Activated CD4-positive, CD25-positive, alpha-beta regulatory T cell treated with anti-CD3 and anti-CD28 coated beads, Interleukin-2, amount 50 U/mL, for 16 hours (primary cell): Measurements from ENCODE around the gene KRTAP10-11.
"Not testable (repeated sequence)": the region's sequence is repeated elsewhere in the genome, so short reads cannot be mapped to it uniquely, and the experiment has no call there.

Source experiments
- DNase-seq: peaks from one replicate; pipeline ENCODE4 v3.0.0-alpha.2; 2020; ENCODE audit warnings: low read depth, low spot score

The KRTAP10-11 gene

GRCh38 chr21:44615466-44615865 is 30.7 kb upstream of the KRTAP10-11 start:
- DNase-seq: no peak

- DNase-seq: no peak
Observed at GRCh38 chr21:44615911-44616590, 30.2 kb upstream of the KRTAP10-11 start.

DNA sequence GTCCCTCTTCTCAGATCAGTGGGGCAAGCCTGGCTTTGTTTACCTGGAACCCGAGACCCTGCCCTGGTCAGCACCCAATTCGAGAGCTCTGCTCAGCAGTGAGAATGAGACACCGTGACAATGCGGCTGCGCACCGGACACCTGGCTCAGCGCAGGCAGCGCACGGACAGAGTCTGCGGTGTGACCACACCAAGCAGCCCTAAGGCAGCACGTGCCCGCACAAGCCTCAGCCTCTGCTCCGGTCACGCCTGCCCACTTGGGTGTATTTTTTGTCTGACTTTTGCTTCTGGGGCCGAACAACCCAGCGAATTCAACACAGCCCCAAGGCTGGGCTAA is 29.7 kb upstream of the KRTAP10-11 start:
- DNase-seq: no peak

DNA sequence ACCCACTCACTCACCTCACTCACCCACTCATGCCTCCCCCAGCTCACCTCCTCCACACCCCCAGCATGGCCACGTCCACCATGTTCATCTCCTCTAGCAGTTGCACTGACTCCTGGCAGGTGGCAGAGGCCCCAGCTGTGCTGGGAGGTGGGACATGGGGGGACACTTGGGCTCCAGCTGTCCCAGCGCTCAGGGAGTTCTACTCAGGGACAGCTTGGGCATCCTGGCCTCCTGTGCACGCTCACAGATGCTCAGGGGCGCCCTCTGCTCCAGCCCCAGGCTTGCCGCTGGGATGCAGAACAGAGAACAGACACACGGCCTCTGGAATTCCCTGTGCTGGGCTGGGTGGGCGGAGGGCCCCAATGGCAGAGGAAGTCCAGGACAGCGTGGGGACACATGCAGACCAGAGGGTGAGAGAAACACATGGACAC is 29.1 kb upstream of the KRTAP10-11 start:
- no peak for DNase-seq

GRCh38 chr21:44618504-44618903 is 27.7 kb upstream of the KRTAP10-11 start:
- DNase-seq: no peak

DNA sequence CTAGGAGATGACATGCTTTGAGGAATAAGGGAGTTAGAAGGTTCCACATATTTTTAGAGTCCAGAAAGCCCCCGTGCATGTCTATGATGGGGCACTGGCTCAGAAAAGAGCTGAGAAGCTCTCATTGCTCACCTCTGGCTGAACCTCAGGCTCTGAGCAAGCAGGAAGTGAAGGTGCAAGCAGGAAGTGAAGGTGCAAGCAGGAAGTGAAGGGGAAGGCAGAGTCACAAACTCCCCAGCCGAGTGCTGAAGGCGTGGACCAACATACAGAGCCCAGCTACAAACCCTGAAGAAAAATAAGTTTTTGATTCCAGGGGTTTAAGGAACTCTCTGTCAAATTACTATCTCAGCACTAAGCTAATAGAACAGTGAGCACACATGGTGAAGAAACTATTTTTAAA is 27.3 kb upstream of the KRTAP10-11 start:
- DNase-seq: peak; percentile 50

DNA sequence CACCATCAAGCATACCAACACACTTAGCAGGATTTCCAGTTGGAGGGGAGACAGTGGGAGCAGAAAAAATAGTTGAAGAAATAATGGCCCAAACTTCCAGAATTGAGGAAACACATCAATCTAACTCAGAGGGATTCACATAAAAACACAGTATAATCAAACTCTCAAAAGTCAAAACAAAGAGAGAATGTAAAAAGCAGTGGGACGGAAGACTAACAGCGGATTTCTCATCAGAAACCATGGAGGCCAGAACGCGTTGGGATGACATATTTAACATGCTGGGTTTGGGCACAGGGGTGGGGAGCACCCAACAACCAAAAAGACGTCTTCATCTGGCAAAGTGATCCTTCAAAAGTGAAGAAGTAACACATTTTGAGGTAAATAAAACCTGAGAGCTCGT is 26.3 kb upstream of the KRTAP10-11 start:
- DNase-seq: no peak

DNA sequence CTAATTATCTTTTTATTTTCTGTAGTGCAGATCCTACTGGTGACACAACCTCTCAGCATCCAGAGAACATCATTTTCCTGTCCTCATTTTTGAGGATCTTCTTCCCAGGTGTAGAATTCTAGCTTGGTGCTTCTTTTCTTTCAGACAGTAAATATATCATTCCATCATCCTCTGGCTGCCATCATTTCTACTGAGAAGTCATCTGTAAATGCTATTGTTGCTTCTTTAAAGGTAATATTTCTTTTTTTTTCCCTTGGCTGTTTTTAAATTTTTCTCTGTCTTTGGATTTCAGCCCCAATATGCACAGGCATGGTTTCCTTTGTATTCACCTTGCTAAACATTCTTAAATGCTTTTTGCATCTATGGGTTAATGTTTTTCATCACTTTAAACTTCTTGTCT is 22.6 kb upstream of the KRTAP10-11 start:
- no peak for DNase-seq

DNA sequence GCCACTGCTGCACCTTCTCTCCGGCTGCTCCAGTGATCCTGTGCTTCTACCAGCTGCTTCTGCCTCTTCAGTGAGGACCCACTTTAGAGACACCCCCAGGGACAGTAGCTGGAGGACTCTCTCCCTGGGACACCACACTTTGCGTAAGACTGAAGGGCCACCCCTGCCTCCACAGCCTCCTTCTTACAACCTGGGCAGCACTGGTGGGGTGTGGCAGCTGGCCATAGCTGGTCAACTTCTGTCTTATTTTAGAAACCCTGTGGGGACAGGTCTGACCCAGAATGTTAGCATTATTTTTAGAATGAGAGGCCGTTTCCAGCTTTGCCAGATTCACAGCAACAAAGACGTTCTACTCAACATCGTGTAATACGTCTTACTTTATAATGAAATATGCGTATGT is 20.5 kb upstream of the KRTAP10-11 start:
- DNase-seq: no peak

DNA sequence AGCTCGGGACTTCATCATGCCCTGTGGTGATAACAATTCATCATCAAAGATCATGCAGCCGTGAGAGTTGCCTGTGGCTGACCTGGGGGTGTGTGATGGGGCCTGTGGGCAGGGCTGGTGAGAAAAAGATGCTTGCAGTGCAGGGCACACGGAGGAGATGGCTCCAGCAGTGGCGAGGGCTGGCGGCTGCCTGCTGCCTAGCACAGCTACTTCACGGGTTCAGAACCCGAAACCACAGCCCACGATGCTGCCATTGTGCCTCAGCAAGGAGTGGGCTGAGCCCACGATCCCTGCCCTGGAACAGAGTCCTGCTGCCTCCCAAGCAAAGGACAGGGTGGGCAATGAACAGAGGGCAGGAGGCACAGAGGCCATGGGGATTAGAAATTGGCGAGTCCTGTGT is 20.0 kb upstream of the KRTAP10-11 start:
- no peak for DNase-seq

DNA sequence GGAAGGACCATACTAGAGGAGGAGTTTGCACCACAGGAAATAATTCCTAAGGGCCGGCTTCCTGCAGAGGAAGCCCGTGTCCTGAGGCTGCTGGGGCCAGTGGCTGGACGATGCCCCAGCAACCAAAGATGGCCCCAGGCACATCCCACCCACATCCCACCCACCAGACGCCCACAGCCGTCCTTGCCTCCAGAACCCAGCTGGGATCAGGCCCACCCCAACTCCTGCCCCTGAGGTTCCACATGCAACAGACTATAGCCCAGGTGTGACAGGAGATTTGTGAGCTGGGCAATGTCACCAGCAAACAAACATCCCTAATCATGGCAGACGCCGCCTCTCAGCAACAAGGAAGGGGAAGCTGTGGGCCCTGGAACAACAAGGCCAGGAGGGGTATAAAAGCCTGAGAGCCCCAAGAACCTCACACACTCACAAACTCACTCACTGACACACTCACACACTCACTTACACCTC is 19.5 kb upstream of the KRTAP10-11 start, which contains the start of gene KRTAP10-9:
Gene KRTAP10-9 (plus strand): TSS at position 421 of the 471 bp plus-strand sequence. CDS start 79 bp downstream, outside the sequence.
- DNase-seq: no peak

- DNase-seq: not testable (repeated sequence)
Observed at GRCh38 chr21:44627181-44627822, 18.9 kb upstream of the KRTAP10-11 start.

- not testable (repeated sequence) for DNase-seq
Observed at GRCh38 chr21:44627831-44628233, 18.4 kb upstream of the KRTAP10-11 start.

- DNase-seq: no peak
Observed at GRCh38 chr21:44628707-44629391, 17.4 kb upstream of the KRTAP10-11 start.

- no peak for DNase-seq
Observed at GRCh38 chr21:44630440-44630839, 15.8 kb upstream of the KRTAP10-11 start.

DNA sequence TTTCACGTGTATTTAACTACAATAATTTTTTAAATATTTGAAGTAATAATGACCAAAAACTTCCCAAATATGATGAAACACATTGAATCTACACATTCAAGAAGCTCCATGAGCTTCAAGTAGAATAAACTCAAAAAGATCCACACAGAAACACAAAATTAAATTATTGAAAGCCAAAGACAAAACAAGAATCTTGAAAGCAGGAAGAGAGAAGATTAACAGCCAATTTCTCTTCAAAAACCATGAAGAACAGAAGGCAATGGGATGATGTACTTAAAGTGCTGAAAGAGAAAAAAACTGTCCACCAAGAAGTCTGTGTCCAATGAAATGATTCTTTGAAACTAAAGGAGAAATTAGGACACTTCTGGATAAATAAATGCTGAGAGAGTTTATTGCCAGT is 14.1 kb upstream of the KRTAP10-11 start:
- no peak for DNase-seq

DNA sequence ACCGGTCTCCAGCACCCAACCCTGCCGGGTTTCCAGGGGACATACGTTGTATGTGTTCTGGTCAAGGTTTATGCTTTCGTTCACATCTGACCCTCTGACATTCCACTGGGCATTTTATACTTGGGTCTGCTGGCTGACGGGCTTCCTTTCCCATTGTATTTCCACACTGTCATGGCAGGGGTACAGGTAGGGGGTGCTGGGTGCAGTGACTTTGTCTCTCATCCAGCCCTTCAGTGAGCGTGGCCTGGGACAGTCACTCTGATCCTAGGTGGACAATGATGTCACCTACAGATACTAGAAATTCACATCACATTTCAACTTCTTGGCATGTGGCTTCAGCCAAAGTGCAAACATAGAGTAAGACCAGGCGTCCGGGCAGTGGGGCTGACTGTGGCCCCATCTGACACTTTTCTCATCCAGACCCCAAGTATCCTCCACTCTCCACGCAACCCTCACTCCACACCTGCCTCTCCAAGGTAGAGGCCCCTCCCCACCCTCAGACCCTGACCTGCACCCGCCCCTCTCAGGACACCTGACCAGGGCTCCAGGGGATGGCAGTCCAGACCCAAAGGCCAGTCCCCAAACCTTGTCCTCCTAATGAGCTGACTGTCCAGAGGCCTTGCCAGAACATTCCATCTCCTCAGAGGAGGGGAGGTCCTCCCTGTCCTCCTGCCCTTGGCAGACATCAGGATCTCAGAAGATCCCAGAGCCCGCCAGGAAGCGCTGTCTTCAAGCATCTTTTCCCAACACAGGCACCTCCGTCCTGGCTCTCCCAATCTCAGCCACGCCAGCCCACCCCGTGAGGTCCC is 9.8 kb upstream of the KRTAP10-11 start:
- DNase-seq: no peak

GRCh38 chr21:44637018-44637850 is 9.0 kb upstream of the KRTAP10-11 start, which contains the start of gene KRTAP10-10:
Gene KRTAP10-10 (plus strand): TSS chr21:44637356. CDS start chr21:44637418, 62 bp downstream.
- DNase-seq: no peak

GRCh38 chr21:44637851-44638348 is 8.3 kb upstream of the KRTAP10-11 start:
- not testable (repeated sequence) for DNase-seq

DNA sequence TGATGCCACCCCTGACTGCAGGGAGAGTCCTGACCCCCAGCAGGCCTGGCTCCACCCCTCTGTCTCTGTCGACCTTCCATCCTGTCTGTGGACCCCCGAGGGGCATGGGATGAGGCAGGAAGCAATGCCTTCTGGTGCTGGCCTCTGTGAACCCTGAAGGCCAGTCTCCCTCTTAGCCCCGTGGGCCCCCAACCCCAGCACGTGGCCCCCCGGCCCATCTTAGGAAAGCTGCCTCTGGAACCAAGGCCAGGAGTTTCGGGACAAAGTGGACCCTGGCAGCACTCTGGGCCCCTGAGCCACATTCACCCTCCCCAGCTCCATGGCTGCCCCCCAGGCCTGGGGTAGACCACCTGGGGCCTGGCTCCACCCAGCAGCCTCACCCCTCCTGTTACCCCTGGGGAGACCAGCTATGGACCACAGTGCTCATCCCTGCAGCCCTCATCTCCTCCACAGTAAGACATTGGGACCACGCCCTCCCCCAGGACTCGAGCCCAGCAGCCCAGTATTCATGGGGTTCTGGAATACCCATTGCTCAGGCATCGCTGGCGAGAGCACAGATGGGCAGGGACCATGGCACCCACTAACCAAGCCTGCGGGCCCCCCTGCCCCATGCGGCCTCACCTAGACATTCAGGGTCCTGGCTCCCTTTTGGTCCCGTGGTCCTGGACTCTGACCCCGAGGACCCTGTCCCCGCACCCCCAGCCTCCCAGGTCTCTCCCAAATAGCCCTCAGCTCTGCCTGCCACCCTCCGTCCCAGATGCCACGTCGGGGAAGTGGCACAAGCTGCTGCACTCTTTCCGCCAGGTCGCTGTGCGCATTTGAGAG is 7.5 kb upstream of the KRTAP10-11 start:
- not testable (repeated sequence) for DNase-seq
